ENCODE results near the gene LSMEM2.
"Not testable (repeated sequence)": the region's sequence is repeated elsewhere in the genome, so short reads cannot be mapped to it uniquely, and the experiment has no call there.

LSMEM2 gene

DNA sequence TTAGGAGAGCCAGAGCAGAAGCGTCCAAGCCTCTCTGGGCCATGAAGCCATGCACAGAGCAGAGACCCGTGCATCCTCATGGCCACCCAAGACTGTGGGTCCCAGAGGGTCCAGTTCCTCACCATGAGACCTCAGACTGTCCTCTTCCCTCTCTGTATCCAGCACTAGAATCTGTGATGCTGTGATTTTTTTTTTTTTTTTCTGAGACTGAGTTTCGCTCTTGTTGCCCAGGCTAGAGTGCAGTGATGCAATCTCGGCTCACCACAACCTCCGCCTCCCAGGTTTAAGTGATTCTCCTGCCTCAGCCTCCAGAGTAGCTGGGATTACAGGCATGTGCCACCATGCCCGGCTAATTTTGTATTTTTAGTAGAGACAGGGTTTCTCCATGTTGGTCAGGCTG lies 34.1 kb upstream of the LSMEM2 start:
- in situ Hi-C loops (cut with HindIII; ENCODE audit: low pct_ligation_motif_present, low pct_unique_long_range_greater_than_20kb, low sequenced_read_pairs); DNase-seq: not testable (repeated sequence)

DNA sequence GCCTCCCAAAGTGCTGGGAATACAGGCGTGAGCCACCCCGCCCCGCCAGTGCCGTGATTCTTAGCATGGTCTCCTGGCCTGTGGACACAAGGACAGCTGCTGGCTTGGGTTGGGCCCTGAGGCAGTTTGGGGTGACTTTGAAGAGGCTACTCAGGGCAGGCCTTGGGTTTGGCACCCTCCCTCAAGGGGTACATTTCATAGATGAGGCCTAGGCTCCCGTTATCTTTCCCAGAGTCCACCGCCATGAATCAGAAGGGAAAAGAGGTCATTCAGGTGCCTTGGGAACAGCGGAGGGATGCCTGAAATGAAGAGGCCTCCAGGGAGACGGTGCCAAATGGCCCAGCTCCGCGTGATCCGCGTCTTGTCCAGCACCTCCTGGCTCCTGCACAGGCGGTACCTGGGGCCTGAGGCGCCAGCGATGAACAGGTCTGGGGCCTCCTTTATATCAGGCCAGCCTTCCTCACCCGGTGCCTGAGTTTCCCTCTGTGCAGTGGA lies 33.6 kb upstream of the LSMEM2 start:
- in situ Hi-C loops (cut with HindIII; ENCODE audit: low pct_ligation_motif_present, low pct_unique_long_range_greater_than_20kb, low sequenced_read_pairs): no loop called here
- DNase-seq: no peak

DNA sequence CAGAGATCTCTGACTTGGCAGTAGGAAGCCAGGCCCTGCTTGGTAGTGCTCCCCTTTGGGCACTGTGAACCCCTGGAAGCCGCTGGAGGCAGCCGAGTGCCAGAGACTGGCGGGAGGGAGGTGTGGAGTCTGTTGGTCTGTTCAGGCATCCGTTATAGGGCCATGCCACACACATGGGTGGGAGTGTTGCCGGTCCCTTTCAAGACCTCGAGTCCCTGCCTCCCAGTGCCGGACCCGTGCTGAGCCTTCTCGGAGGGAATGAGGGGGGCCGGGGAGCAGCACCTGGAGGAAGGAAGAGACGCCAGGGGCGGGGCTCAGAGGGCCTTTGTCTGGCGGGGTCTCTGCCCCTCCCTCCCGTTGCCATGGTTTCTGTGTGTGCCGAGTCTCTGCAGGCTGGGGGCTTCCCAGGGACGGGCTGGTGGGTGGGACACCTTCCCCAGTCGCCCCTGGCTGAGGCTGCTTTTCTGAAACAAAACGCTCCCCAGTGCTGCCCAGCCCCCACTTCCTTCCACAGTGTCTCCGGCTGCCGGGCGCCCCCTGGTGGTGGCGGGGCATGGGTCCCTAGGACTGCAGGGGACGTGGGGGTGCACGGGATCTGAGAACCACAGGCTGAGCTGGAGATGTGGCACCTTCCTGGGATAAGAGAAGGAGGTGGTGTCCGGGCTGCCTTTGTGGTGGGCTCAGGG lies 32.9 kb upstream of the LSMEM2 start:
- in situ Hi-C loops (cut with HindIII; ENCODE audit: low pct_ligation_motif_present, low pct_unique_long_range_greater_than_20kb, low sequenced_read_pairs): no loop called here
- DNase-seq: peak; percentile 78

GRCh38 chr3:50246517-50246954 lies 32.4 kb upstream of the LSMEM2 start:
- DNase-seq: peak; percentile 68
- in situ Hi-C loops (cut with HindIII; ENCODE audit: low pct_ligation_motif_present, low pct_unique_long_range_greater_than_20kb, low sequenced_read_pairs): no loop called here

GRCh38 chr3:50248387-50248786 lies 30.5 kb upstream of the LSMEM2 start:
- DNase-seq: no peak
- in situ Hi-C loops (cut with HindIII; ENCODE audit: low pct_ligation_motif_present, low pct_unique_long_range_greater_than_20kb, low sequenced_read_pairs): no loop called here

GRCh38 chr3:50249457-50249856 lies 29.4 kb upstream of the LSMEM2 start:
- DNase-seq: no peak
- in situ Hi-C loops (cut with HindIII; ENCODE audit: low pct_ligation_motif_present, low pct_unique_long_range_greater_than_20kb, low sequenced_read_pairs): no loop called here

DNA sequence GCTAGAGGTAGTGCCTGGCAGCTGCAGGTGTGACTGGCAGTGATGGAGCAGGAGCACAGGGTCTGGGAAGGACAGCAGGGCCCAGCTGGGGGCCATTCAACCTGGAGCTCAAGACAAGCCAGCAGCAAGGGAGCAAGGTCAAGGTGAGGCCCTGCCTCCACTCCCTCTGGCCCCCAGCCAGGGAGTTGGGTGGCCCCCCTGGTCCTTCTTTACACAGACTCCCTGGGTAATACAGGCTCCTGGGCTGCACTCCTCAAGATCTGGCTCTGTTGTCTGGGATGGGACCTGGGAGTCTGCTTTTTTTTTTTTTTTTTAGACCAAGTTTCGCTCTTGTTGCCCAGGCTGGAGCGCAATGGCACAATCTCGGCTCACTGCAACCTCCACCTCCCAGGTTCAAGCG lies 28.4 kb upstream of the LSMEM2 start:
- in situ Hi-C loops (cut with HindIII; ENCODE audit: low pct_ligation_motif_present, low pct_unique_long_range_greater_than_20kb, low sequenced_read_pairs): no loop called here
- no peak for DNase-seq

- in situ Hi-C loops (cut with HindIII; ENCODE audit: low pct_ligation_motif_present, low pct_unique_long_range_greater_than_20kb, low sequenced_read_pairs): no loop called here
Measured at GRCh38 chr3:50251220-50251619, 27.7 kb upstream of the LSMEM2 start.

GRCh38 chr3:50254577-50255250 lies 24.2 kb upstream of the LSMEM2 start:
- no peak for DNase-seq
- in situ Hi-C loops (cut with HindIII; ENCODE audit: low pct_ligation_motif_present, low pct_unique_long_range_greater_than_20kb, low sequenced_read_pairs): no loop called here

More at GRCh38 chr3:50251220-50251619, 27.7 kb upstream of the LSMEM2 start:
- DNase-seq: no peak

GRCh38 chr3:50255251-50255615 lies 23.7 kb upstream of the LSMEM2 start:
- DNase-seq: no peak
- in situ Hi-C loops (cut with HindIII; ENCODE audit: low pct_ligation_motif_present, low pct_unique_long_range_greater_than_20kb, low sequenced_read_pairs): no loop called here

DNA sequence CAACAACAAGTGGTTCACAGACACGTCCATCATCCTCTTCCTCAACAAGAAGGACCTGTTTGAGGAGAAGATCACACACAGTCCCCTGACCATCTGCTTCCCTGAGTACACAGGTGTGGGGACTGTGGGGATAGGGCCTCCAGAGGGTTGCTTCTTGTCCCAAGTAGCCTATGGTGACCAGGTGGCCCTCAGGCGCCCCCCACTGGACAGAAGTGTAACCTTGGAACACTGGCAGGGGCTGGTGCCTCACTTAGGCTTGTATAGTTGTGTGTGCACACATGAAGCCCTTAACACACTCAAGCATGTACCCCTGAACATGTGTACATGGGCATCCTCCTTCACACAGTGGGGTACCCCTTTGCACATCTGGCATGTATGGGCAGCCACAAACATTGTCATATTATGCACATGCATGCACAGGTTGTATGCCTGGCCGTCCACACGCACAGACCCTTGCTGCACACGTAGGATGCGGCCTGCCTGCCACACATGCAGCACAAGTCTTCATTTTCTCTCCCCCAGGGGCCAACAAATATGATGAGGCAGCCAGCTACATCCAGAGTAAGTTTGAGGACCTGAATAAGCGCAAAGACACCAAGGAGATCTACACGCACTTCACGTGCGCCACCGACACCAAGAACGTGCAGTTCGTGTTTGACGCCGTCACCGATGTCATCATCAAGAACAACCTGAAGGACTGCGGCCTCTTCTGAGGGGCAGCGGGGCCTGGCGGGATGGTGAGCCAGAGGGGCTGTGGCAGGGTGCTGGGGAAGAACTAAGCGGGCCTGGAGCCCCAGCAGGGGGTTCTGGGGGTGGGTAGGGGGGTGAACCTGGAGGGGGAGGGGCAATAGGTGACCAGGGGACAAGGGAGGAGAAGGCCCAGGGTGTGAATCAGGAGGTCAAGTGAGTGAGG lies 21.7 kb upstream of the LSMEM2 start:
- in situ Hi-C loops (cut with HindIII; ENCODE audit: low pct_ligation_motif_present, low pct_unique_long_range_greater_than_20kb, low sequenced_read_pairs): no loop called here
- DNase-seq: no peak

DNA sequence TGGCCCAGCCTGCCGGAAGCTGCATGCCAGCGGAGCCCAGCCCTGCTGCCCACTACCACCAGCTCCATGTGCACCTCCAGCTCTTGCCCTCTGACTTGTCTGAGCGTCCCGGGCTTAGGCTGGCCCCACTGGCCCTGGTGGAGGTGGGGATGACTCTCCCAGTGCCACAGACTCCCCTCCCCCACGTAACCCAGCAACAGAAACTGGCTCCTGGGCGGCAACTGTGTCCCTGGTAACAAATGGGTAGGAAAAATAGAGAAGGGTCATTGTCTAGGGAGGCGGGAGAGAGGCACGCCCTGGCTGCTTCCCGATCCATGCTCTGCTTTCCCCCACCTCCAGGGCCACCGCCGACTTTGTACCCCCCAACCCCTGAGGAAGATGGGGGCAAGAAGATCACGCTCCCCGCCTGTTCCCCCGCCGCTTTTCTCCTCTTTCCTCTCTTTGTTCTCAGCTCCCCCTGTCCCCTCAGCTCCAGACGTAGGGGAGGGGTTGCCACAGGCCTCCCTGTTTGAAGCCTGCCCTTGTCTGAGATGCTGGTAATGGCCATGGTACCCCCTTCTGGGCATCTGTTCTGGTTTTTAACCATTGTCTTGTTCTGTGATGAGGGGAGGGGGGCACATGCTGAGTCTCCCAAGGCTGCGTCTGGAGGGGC lies 20.7 kb upstream of the LSMEM2 start:
- no peak for DNase-seq
- in situ Hi-C loops (cut with HindIII; ENCODE audit: low pct_ligation_motif_present, low pct_unique_long_range_greater_than_20kb, low sequenced_read_pairs): no loop called here

GRCh38 chr3:50258979-50259378 lies 19.9 kb upstream of the LSMEM2 start:
- no peak for DNase-seq
- in situ Hi-C loops (cut with HindIII; ENCODE audit: low pct_ligation_motif_present, low pct_unique_long_range_greater_than_20kb, low sequenced_read_pairs): no loop called here

DNA sequence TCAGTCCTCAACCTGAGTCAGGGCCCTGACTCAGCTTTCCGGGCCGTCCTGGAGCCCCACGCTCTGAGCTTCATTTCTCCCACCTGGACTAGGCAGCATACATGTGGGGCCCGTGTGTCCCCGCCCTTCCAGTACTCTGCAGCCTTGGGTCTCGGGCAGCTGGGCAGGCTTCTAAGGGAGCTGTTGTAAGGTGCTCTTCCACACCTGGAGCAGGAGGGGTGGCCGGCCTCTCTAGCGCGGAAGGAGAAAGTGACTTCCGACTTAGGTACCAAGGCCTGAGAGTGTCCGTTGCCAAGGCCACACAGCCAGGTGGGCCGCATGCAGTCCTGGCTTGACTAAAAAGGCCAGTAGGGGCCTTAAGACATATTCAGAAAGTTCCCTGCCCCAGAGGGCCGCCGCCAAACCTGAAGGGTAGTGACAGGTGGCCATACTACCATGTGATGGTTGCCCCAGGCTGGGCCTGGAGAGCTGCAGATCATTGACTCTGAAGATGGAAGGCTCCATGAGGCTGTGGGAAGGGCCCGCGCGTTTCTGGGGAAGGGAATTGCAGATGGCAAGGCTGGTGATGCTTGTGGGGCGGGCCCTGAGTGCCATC lies 19.4 kb upstream of the LSMEM2 start:
- no peak for DNase-seq
- in situ Hi-C loops (cut with HindIII; ENCODE audit: low pct_ligation_motif_present, low pct_unique_long_range_greater_than_20kb, low sequenced_read_pairs): no loop called here

- in situ Hi-C loops (cut with HindIII; ENCODE audit: low pct_ligation_motif_present, low pct_unique_long_range_greater_than_20kb, low sequenced_read_pairs): no loop called here
- peak; percentile 87 for DNase-seq
Measured at GRCh38 chr3:50260027-50260941, 18.6 kb upstream of the LSMEM2 start.

GRCh38 chr3:50260942-50261441 lies 17.9 kb upstream of the LSMEM2 start:
- in situ Hi-C loops (cut with HindIII; ENCODE audit: low pct_ligation_motif_present, low pct_unique_long_range_greater_than_20kb, low sequenced_read_pairs): no loop called here

DNA sequence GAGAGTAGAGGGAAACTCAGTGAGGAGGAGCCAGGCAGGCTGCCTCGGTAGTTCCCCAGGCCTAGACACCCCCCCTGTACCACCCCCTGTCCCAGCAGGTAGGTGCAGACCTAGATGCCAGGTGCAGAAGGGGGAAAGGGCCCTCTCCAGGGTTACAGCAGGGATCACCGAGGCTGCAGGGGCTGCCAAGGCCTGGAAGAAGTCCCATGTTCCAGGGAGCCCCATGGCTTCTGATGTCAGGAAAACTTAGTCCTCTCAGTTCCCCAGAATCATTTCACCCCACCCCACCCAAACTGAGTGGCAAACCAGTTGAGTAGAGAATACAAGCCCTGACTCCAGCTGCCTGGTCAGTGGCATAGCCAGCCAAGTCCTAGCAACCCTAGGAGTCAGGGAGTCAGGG lies 17.4 kb upstream of the LSMEM2 start:
- DNase-seq: no peak
- in situ Hi-C loops (cut with HindIII; ENCODE audit: low pct_ligation_motif_present, low pct_unique_long_range_greater_than_20kb, low sequenced_read_pairs): no loop called here

More at GRCh38 chr3:50260942-50261441, 17.9 kb upstream of the LSMEM2 start:
- DNase-seq: no peak

Measured in ACHN (cell line).